OCI-LY1 (cell line): ENCODE data around the gene ARHGEF12.

Experiments
- H2AFZ ChIP-seq: fragments of 200-600 bp; sonication (generic), shearing (Covaris generic); 2 replicates; pipeline ENCODE4 v1.6.0; 2014; ENCODE audit warnings: antibody characterized with exemption, mild to moderate bottlenecking, low read length
- H3F3A ChIP-seq: fragments of 200-600 bp; sonication (generic), shearing (Covaris generic); 2 replicates; pipeline ENCODE4 v1.6.0; 2014; ENCODE audit warnings: mild to moderate bottlenecking, antibody characterized with exemption, low read length, moderate library complexity; ENCODE audit not compliant: insufficient read depth
- H3K27ac ChIP-seq: fragments of 200-600 bp; sonication (generic); 2 replicates; pipeline ENCODE4 v1.5.1; 2014; ENCODE audit warnings: low read length, mixed run types, mild to moderate bottlenecking, low read depth; ENCODE audit not compliant: poor library complexity, severe bottlenecking
- H3K27me3 ChIP-seq: fragments of 200-600 bp; sonication (generic); 2 replicates; pipeline ENCODE4 v1.6.0; 2014; ENCODE audit warnings: antibody characterized with exemption, mild to moderate bottlenecking, low read length, moderate library complexity; ENCODE audit not compliant: insufficient read depth
- H3K36me3 ChIP-seq: fragments of 200-600 bp; sonication (generic); 2 replicates; pipeline ENCODE4 v1.6.1; 2014; ENCODE audit warnings: mild to moderate bottlenecking, antibody characterized with exemption, low read length, moderate library complexity, mixed read lengths; ENCODE audit not compliant: insufficient read depth
- H3K4me1 ChIP-seq: fragments of 200-600 bp; sonication (generic); 2 replicates; pipeline ENCODE4 v1.5.1; 2014; ENCODE audit warnings: mild to moderate bottlenecking, low read length, moderate library complexity; ENCODE audit not compliant: insufficient read depth, severe bottlenecking
- H3K4me2 ChIP-seq: fragments of 200-600 bp; sonication (generic), shearing (Covaris generic); 2 replicates; pipeline ENCODE4 v1.6.1; 2014; ENCODE audit warnings: low read length
- H3K4me3 ChIP-seq: fragments of 200-600 bp; sonication (generic); 2 replicates; pipeline ENCODE4 v1.5.1; 2014; ENCODE audit warnings: low read length, low read depth, mild to moderate bottlenecking, mixed read lengths; ENCODE audit not compliant: poor library complexity, severe bottlenecking
- H3K79me2 ChIP-seq: fragments of 200-600 bp; shearing (Covaris generic); 2 replicates; pipeline ENCODE4 v1.6.1; 2016; ENCODE audit warnings: mixed run types, low read length, mixed read lengths; ENCODE audit not compliant: insufficient read depth
- H3K9ac ChIP-seq: fragments of 200-600 bp; sonication (generic), shearing (Covaris generic); 2 replicates; pipeline ENCODE4 v1.6.1; 2014; ENCODE audit warnings: mild to moderate bottlenecking, low read length, mixed read lengths
- H3K9me2 ChIP-seq: fragments of 200-600 bp; sonication (generic), shearing (Covaris generic); 2 replicates; pipeline ENCODE4 v1.6.1; 2014; ENCODE audit warnings: low read depth, mild to moderate bottlenecking, low read length, mixed read lengths
- H3K9me3 ChIP-seq: fragments of 200-600 bp; shearing (Covaris generic); 2 replicates; pipeline ENCODE4 v1.6.1; 2014; ENCODE audit warnings: low read length, mixed read lengths
- H4K20me1 ChIP-seq: fragments of 200-600 bp; sonication (generic), shearing (Covaris generic); 2 replicates; pipeline ENCODE4 v1.6.0; 2016; ENCODE audit warnings: mild to moderate bottlenecking, low read length; ENCODE audit not compliant: insufficient read depth
- EZH2 ChIP-seq: fragments of 200-600 bp; sonication (generic), shearing (Covaris generic); IDR thresholded peaks from 2 replicates; pipeline ENCODE4 v1.8.0; 2017; ENCODE audit warnings: borderline replicate concordance, mixed run types, mild to moderate bottlenecking, antibody characterized with exemption, low read length, moderate library complexity, mixed read lengths
- TF ChIP-seq, protein P1 (sequence below): fragments of 200-600 bp; sonication (generic), shearing (Covaris generic); IDR thresholded peaks from 2 replicates; pipeline ENCODE4 v1.5.1; 2017; ENCODE audit warnings: mild to moderate bottlenecking, antibody characterized with exemption, low read length, moderate library complexity, mixed read lengths

ARHGEF12 gene

GRCh38 chr11:120529214-120529613 is 193.0 kb downstream of the ARHGEF12 start:
- Histone ChIP-seq H3K9me3 (no peaks in the 10 kb centered on the region), H3K79me2 (no peaks in the 10 kb centered on the region), H4K20me1 (no peaks in the 10 kb centered on the region), H3K36me3 (no peaks in the 10 kb centered on the region), H3K4me3 (no peak overlapping the region), H3K9ac (no peak overlapping the region), H3K9me2 (no peaks in the 10 kb centered on the region), H2AFZ (no peak overlapping the region), H3K27ac (no peak overlapping the region), H3K4me1 (no peaks in the 10 kb centered on the region), H3F3A (no peaks in the 10 kb centered on the region), H3K27me3 (no peaks in the 10 kb centered on the region), H3K4me2 (no peak overlapping the region)
- TF ChIP-seq, protein P1, sequence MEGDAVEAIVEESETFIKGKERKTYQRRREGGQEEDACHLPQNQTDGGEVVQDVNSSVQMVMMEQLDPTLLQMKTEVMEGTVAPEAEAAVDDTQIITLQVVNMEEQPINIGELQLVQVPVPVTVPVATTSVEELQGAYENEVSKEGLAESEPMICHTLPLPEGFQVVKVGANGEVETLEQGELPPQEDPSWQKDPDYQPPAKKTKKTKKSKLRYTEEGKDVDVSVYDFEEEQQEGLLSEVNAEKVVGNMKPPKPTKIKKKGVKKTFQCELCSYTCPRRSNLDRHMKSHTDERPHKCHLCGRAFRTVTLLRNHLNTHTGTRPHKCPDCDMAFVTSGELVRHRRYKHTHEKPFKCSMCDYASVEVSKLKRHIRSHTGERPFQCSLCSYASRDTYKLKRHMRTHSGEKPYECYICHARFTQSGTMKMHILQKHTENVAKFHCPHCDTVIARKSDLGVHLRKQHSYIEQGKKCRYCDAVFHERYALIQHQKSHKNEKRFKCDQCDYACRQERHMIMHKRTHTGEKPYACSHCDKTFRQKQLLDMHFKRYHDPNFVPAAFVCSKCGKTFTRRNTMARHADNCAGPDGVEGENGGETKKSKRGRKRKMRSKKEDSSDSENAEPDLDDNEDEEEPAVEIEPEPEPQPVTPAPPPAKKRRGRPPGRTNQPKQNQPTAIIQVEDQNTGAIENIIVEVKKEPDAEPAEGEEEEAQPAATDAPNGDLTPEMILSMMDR, result no peak
- TF ChIP-seq EZH2, result no peak

DNA sequence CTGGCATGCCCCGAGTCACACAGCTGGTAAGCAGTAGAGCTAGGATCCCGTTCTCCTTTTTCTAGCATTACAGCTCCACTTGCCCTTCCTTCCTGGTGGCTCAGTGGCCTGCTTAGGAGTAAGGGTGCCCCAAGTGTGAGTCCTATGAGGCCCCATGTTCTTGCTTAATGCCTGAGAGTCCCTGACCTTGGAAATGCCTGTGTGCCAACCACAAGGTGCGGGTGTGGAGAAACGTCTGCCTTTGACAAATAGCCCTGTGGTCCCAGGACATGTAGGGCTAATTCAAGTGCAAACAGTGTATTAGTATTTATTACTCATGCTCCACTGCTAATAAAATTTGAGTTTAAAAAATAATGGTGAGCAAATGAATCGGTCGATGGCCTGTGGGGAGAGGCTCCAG is 193.7 kb downstream of the ARHGEF12 start:
- H3F3A ChIP-seq, result no peaks in the 10 kb centered on the region
- no peaks in the 10 kb centered on the region for H3K36me3 ChIP-seq
- no peaks in the 10 kb centered on the region for H3K79me2 ChIP-seq
- no peak overlapping the region for H2AFZ ChIP-seq
- H3K27me3 ChIP-seq, result no peaks in the 10 kb centered on the region
- no peaks in the 10 kb centered on the region for H3K9me3 ChIP-seq
- H3K9me2 ChIP-seq, result no peaks in the 10 kb centered on the region
- no peak overlapping the region for H3K4me2 ChIP-seq
- H3K9ac ChIP-seq, result no peak overlapping the region
- no peak overlapping the region for H3K4me3 ChIP-seq
- no peaks in the 10 kb centered on the region for H3K4me1 ChIP-seq
- no peaks in the 10 kb centered on the region for H4K20me1 ChIP-seq
- no peak overlapping the region for H3K27ac ChIP-seq
- TF ChIP-seq EZH2, result no peak
- TF ChIP-seq, protein P1, result no peak

- no peaks in the 10 kb centered on the region for H3K36me3 ChIP-seq
- H2AFZ ChIP-seq, result no peak overlapping the region
- no peaks in the 10 kb centered on the region for H4K20me1 ChIP-seq
- H3F3A ChIP-seq, result no peaks in the 10 kb centered on the region
- H3K4me2 ChIP-seq, result no peak overlapping the region
- no peaks in the 10 kb centered on the region for H3K27me3 ChIP-seq
- H3K9me2 ChIP-seq, result no peaks in the 10 kb centered on the region
- no peak overlapping the region for H3K9ac ChIP-seq
- H3K4me1 ChIP-seq, result no peaks in the 10 kb centered on the region
- H3K79me2 ChIP-seq, result no peaks in the 10 kb centered on the region
- H3K27ac ChIP-seq, result no peak overlapping the region
- no peak overlapping the region for H3K4me3 ChIP-seq
- no peaks in the 10 kb centered on the region for H3K9me3 ChIP-seq
- TF ChIP-seq, protein P1, result no peak
- no peak for TF ChIP-seq EZH2
These were observed 196.0 kb downstream of the ARHGEF12 start for GRCh38 chr11:120532082-120532831.
